ENCODE measurements around the gene NRCAM.

Gene NRCAM

DNA sequence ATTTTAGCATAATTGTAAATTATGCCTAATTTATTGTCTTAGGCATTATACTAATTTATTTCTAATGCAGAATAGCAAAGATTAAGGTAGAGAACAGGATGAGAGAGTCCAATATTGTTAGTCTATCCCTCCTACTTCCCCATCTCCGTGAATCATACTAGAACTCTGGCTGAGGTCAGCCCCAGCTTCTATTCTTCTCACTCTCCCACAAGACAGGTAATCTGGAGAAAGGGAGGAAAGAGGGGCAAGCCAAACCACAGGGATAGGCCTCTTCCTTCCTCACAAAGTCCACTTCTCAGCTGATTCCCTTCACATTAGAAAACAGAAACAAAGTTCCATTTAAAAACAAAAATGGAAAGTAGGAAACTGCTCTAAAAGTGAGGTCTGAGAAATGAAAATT lies 208.6 kb downstream of the NRCAM start:
- DNase-seq (ENCODE audit: low read depth in 2 of 2) = no peak

- DNase-seq (ENCODE audit: low read depth in 2 of 2) = no peak
Measured at GRCh38 chr7:108246227-108246837, 209.9 kb downstream of the NRCAM start.

DNA sequence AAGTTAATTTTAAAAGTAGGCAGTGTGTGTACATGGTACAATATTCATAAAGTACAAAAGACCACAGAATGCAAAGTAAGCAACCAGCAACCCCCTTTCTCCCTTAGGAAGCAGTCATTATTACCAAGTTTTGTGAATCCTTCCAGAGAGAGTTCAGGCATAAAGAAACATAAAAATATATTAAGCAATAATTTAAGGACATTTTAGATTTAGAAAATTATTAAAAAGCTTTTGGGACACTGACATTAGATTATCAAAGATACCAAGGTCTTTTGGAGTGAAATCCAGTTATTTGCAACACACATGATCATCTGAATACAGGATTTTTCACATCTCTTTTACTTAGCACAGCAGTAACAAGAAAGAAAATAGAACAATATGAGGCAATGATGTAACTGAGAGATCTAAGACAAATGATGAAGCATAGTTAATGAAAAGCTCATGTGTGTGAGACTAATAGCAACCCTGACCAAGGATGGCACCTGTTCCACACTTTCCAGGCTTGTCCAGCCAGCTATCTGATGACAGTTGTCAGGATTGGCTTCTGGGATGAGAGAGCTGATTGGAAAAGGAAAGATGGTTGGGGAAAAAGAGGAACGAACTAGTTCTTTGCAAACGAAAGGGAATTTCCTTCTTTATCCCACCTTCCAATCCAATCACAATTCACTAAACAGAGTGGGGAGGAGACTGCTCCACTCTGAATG lies 210.6 kb downstream of the NRCAM start:
- DNase-seq (ENCODE audit: low read depth in 2 of 2) = no peak

DNA sequence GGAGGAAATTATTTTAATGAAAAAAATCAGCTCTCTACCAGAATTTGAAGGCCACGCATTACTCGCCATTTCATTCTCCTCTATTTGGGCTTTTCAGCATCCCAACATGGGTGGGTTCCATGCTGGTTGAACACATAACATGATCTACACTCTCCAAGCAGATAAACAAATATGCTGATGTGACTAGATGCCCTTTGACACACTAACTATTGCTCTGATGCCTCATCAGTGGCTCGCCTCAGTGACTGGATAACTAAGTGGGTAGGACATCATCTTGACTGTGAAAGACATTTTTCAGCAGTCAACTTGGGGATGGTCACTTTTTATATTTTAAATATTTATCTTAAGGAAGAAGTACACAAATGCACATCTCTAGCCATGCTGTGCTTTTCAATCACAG lies 212.1 kb downstream of the NRCAM start:
- no peak for DNase-seq (ENCODE audit: low read depth in 2 of 2)

DNA sequence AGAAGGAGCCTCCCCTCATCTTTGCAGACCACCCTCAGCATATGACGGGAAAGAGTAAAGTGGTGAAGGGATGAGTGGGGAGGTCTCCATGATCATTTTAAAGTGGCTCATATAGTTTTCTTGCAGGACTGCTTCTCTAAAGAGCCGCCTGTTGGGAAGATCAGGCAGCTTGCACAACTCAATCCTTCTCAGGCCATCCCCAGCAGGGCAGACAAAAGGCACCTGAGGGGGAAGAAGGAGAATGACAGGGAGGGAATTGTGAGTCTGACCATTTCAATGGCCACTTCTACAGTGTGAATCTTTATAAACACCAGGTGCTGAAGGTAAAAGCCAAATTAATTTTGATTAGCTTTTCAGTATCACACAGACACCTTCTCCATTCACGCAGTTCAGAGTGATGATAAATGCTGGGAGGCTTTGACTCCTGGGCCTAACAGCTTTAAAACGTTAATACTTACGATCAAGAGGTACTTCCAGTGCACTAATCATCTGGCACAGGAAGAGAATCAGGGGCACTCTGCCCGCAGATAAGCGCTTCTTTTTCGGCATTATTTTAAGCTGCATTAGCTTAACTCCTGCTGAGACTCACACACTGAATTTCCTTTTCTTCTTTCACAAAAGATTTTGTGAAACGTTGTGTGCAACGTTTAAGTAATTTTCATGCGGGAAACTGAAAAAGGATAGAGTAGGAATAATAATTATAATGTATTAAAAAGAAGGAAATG lies 216.6 kb downstream of the NRCAM start:
- no peak for DNase-seq (ENCODE audit: low read depth in 2 of 2)

DNA sequence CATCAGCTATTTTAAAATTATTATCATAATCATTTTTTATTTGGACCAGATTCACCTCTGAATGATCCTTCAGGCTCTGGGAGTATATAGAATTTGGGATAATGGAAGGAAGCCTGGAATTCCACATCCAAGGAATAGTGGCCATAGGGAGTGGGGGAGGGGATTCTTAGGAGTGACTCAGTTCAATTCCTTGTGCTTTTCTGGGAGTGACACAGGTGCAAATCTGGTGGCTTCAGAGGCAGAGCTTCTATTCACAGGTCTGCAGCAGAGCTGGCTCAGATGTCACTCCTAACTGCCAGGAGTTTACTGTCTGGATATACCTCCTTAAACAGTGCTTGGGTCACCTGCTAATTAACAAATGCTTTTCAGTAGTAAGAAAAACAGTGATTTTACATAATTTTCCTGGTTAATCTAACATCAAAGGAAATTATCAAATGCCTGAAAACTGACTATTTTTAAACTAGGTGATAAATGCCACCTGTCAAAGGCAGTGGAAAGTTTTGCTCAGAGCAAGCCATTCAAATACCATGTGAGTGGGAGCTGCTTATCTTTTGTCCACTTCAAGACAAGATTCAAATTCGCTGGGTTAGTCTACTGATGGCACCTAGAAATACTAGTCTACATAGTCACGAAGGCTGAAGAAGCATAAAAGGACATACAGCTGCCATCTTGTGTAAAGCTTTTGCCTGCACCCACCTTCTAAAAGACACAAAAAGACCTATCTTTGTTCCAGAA lies 219.4 kb downstream of the NRCAM start:
- no peak for DNase-seq (ENCODE audit: low read depth in 2 of 2)

- no peak for DNase-seq (ENCODE audit: low read depth in 2 of 2)
Measured at GRCh38 chr7:108235451-108236061, 220.7 kb downstream of the NRCAM start.

GRCh38 chr7:108234971-108235450 lies 221.2 kb downstream of the NRCAM start:
- no peak for DNase-seq (ENCODE audit: low read depth in 2 of 2)

DNA sequence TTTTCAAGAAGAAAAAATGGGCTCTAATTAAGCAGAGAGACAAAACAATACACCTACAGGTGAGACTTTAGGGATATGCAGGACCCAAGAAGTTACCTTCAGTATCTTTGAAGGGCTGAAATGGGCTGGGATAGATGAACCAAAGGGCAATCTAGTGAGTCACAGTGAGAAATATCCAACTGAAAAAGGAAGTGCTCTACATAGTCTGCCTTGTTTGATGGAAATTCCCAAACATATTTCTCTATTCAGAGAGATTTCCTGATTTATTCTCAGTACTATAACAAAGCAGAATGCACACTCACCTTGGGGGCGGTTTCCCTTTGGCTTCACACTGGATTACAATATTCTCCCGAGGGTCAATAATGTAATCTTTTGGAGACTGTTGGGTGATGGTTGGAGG lies 222.0 kb downstream of the NRCAM start:
- no peak for DNase-seq (ENCODE audit: low read depth in 2 of 2)

DNA sequence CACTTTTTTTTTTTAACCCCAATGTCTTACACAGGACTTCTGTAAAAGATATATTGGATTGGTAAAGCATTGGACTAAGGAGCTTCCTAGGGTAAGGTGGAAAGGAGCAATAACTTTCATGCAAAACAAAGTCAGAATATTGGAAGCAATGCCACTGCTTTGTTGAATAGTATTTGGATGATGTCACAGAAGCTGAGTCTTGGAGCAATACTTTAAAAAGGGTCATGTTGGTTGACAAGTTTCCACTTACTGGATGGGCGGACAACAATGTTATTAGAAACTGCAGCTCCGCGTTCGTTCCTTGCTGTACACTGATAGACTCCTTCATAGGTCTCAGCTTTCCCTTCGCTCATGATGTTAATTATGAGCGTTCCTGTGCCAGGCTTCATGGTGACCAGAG lies 224.2 kb downstream of the NRCAM start:
- DNase-seq (ENCODE audit: low read depth in 2 of 2) = no peak

DNA sequence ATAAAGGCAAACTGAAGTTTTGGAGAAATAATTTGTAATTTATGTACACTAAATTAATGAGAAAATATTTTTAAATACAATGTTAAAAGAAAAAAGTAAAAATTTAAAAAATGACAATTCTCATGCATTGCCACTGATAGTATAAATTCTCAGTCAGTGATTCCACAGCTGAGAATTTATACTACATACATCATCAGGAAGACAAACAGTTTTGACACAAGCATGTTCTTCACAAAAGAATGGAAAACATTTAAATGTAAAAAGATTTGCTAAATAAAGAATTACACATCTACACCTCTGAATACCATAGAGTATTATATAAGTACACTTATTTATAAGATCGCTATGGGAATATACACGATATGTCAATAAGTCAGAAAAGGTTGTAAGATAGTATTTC lies 225.0 kb downstream of the NRCAM start:
- DNase-seq (ENCODE audit: low read depth in 2 of 2) = no peak

DNA sequence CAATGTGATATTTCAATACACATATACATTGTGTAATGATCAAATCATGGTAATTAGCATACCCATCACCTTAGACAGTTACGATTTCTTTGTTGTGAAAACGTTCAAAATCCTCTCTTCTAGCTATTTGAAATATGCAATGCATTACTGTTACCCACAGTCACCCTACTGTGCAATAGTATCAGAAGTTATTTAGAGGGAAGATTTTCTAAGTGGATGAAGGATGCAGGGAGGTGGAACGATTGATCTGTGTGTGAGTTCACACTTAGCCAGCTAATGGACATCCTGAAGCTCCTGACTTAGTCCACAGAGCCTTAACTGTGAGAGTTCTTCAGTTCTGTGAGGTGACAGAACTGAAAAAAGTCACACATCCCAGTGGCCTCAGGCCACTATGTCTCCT lies 228.9 kb downstream of the NRCAM start:
- no peak for DNase-seq (ENCODE audit: low read depth in 2 of 2)

DNA sequence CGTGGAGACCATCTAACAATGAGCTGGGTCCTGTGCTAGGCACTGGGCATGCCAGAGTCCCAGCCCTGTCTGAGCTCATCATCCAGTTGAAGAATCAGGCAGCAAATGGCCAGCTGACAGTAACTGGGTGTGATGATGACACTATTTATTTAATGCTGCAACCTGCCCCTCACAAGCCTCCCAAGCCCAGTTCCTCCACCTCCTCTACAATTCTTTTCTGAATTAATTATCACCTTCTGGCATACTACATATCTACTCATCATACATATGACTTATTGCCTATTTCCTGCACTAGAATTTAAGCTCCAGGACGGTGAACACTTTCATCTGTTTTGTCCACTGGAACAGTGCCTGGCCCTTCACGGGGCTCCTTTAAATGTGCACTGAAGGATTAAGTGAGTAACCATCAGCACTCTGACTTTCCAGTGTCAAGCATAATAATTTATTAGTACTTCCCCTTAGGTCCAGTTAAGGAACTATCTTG lies 229.4 kb downstream of the NRCAM start:
- DNase-seq (ENCODE audit: low read depth in 2 of 2) = no peak

DNA sequence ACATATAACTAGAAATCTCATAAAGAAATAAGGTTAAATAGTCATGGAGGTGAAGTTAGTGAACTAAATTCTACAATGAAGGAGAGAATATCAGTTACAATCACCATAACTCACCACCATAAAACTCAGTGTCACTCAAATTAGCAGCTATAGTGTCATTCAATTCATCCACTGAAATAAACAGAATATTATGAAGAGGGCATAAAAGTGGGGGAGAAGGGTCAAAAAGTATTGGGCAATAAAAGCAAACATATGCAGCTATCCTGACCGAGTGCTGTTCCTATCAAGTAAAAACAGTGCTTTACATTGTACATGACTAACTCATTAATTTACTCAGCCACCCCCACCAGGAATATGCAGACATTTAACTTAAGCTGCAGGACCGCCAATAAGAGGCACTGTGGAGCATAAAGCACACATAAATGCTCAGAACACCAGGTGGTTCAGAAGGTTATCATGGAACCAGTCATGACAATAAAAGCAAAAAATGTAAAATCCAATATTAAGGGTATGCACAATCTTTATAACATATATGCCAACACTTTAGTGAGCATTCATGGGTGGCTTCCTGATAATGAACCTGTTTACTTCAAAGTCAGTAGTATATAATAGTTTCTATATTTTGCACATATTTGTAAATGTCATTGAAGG lies 230.6 kb downstream of the NRCAM start:
- DNase-seq (ENCODE audit: low read depth in 2 of 2) = no peak

- DNase-seq (ENCODE audit: low read depth in 2 of 2) = no peak
Measured at GRCh38 chr7:108224387-108224786, 231.8 kb downstream of the NRCAM start.

DNA sequence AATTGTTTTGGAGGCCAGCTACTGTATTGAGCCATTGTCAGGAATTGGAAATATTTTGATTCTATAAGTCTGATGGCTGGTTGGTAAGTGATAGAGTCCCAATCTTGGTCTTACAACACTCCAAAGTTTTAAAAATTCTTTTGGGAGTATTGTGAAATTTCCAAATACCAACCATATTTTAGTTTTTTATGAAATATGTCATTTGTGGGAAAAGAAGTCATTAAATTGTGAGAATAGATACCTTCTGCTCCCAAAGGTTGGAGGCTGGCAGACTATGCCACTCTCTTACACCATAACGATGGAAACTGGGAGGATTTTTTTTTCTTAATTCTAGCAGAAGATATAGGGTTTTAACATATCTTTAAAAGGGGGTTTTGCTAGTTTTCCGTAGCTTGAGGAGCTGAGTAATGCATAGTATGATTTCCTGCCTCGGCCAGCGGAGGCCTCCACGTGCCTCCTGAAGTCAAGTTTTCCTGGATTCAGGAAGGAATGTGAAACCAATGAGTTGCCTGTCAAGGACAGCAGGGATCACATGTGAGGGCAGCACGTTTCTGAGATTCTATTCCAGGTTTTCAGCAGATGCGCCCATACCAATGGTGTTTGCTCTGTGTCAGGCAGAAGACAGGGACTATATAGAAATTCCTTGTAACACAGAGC lies 233.9 kb downstream of the NRCAM start:
- DNase-seq (ENCODE audit: low read depth in 2 of 2) = no peak

GRCh38 chr7:108211382-108212201 lies 244.6 kb downstream of the NRCAM start:
- no peak for DNase-seq (ENCODE audit: low read depth in 2 of 2)

DNA sequence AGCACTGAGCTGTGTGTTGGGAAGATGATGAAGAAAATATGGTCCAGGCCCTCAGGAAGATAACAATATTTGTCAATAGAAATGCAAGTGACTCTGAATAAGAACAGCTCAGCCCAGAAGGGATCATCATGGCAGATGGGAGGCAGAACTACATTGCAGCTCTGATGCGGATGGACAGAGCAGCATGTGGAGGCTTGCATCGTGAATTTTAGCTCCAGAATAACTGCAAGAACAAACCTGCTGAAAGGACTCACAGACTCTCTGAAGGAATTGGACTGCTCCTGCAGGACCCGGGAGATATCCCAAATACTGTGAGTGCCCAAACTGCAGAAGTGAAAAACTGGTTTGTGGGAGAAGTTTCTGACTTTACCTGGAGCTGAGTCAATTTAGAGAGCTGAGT lies 245.4 kb downstream of the NRCAM start:
- DNase-seq (ENCODE audit: low read depth in 2 of 2) = no peak

DNA sequence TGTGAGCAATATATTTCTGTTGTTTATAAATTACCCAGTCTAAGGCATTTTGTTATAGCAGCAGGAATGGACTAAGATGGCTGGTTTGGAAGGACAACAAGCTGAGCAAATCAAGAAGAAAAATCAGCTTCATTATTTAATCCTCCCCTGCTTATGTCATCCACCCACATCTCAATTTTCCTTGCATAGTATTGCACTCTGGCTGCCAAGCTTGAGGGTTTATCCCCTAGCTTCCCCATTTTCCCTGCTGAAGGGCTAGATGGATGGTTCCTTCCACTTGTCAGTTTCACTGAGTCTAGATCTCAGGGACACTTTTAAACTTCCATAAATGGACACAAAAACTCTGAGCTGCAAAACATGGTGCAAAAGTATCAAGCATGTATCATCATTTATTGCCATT lies 250.9 kb downstream of the NRCAM start:
- no peak for DNase-seq (ENCODE audit: low read depth in 2 of 2)

DNA sequence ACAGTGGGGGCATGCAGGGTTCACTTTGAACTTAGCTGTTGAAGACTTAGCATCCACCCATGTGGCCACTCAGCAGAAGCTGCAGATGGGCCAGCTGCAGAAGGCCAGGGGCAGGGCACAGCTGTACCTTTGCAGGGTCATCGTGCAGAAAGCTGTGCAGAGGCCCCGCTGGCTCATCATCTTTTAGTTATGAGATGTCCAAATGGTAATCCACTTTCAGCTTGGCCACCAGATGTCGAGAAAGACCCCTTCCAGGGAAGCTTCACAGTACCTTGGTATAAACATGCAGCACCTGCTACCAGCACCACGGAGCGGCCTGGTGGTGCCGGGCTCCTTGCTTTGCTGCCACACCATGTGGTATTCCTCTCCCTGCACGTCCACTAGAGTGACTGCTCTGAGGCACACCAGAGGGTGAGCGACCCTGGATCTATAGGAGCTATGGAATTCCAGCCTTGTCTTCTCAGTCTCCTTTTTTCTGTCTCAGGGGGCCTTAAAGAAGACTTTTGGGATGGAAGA lies 251.9 kb downstream of the NRCAM start:
- DNase-seq (ENCODE audit: low read depth in 2 of 2) = no peak
